GM12891 (cell line): ENCODE data around the gene SLC24A5.

Experiments
- POLR2A ChIP-seq: IDR thresholded peaks from 2 replicates; pipeline ENCODE4 v1.6.1; 2011; ENCODE audit warnings: low read depth, low read length, control low read depth
- POLR2AphosphoS5 ChIP-seq: IDR thresholded peaks from 2 replicates; pipeline ENCODE4 v1.6.1; 2011; ENCODE audit warnings: low read depth, low read length, control low read depth
- TAF1 ChIP-seq: IDR thresholded peaks from 2 replicates; pipeline ENCODE4 v1.6.1; 2011; ENCODE audit warnings: low read depth, low read length, control low read depth

DNA sequence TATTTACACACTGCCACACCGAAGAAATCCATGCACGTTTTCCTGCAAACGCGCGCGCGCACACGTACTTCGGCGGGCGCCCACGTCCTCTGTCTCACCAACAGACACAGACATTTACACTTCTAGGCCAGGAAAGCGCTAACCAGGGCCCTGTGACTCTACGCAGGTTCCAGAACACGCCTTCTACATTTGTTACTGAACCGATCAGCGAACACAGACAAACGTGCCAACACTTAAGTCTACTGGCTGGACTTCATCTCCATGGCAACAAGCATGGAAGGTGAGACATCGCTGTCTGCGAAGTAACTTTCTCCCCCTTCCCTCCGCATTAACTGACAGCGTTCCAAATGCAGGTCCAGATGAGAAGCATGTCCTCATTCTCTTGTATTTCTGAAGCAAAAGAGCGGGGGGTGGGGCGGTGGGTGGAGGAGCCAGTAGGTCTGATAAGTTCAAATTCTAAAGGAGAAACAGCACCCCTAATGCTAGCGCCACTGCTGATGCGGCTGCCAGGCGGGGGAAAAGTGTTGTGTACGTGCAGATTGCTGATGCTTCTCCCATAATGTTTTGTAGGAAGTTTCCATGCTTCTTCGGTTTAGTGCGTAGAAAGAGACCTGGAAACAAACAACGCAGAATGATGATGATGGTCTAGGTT, 70.9 kb downstream of the SLC24A5 start, which contains the start of gene CTXN2:
- no peak for TF ChIP-seq POLR2AphosphoS5
- TF ChIP-seq POLR2A: no peak
- no peak for TF ChIP-seq TAF1
